Lung (tissue), 12 donors: ENCODE results near the gene RAB30. TPM values are rescaled to one million over a fixed set of nuclear protein-coding genes. Genes with fewer than 3 reads are reported as not detected.

Experiments used
- ATAC-seq: fragments of 200-7000 bp; cut with Tn5 transposase; one replicate; pipeline ENCODE4 v1.9.1; 2020; ENCODE audit warnings: moderate number of reproducible peaks; ENCODE audit not compliant: insufficient read depth, low FRiP score
- DNase-seq, 3 donors: peaks; one replicate each; pipeline ENCODE4 v3.0.0-alpha.2; 2013 to 2017
- H3K27ac ChIP-seq, 2 donors: one replicate each; pipeline ENCODE4 v1.5.1; 2013; ENCODE audit warnings: mild to moderate bottlenecking in 2 of 2, moderate library complexity in 2 of 2, control low read depth in 1 of 2, inconsistent platforms in 1 of 2, low read depth in 1 of 2, low read length in 1 of 2
- H3K27me3 ChIP-seq, 3 donors: one replicate each; pipeline ENCODE4 v1.5.1; 2013; ENCODE audit warnings: low read length in 2 of 3; ENCODE audit not compliant: control insufficient read depth in 3 of 3, insufficient read depth in 3 of 3
- H3K36me3 ChIP-seq, 4 donors: one replicate each; pipeline ENCODE4 v1.5.1; 2013; ENCODE audit warnings: low read length in 4 of 4, mild to moderate bottlenecking in 1 of 4, moderate library complexity in 1 of 4; ENCODE audit not compliant: control insufficient read depth in 4 of 4, insufficient read depth in 4 of 4
- H3K4me1 ChIP-seq, 5 donors: one replicate each; pipeline ENCODE4 v1.5.1; 2013; ENCODE audit warnings: low read length in 5 of 5, mild to moderate bottlenecking in 2 of 5, moderate library complexity in 1 of 5; ENCODE audit not compliant: control insufficient read depth in 5 of 5, insufficient read depth in 5 of 5
- H3K4me3 ChIP-seq: one replicate; pipeline ENCODE4 v1.5.1; 2013; ENCODE audit warnings: mild to moderate bottlenecking, control low read depth, moderate library complexity
- H3K9ac ChIP-seq, 2 donors: one replicate each; pipeline ENCODE4 v1.5.1; 2013; ENCODE audit warnings: low read length in 2 of 2, control low read depth in 1 of 2; ENCODE audit not compliant: insufficient read depth in 1 of 2
- H3K9me3 ChIP-seq, 4 donors: one replicate each; pipeline ENCODE4 v1.5.1; 2013; ENCODE audit warnings: low read length in 3 of 4, mild to moderate bottlenecking in 1 of 4, moderate library complexity in 1 of 4; ENCODE audit not compliant: control insufficient read depth in 4 of 4, insufficient read depth in 3 of 4
- WGBS, 2 donors: extraction: QIAGEN DNeasy Blood & Tissue Kit; methylation state at CpG; one replicate each; pipeline ENCODE4 v1.1.7; 2013; 5-methylcytosine and 5-hydroxymethylcytosine counted together
- polyA plus RNA-seq, 2 donors: library from polyadenylated mRNA; stranded (reverse); fragments of 200-250 nt; gene quantifications; one replicate each; pipeline ENCODE4 v1.2.1, GENCODE V29; 2013
- total RNA-seq, 2 donors: library from RNA; depleted of rRNA in 1 of 2; stranded (reverse); fragments of >200 nt in 1 of 2; gene quantifications; one replicate each; pipeline ENCODE4 v1.2.1, GENCODE V29; 2014 to 2021
- TF ChIP-seq, protein P1 (sequence below): IDR thresholded peaks from 2 replicates; pipeline ENCODE4 v1.5.1; 2012; ENCODE audit warnings: mild to moderate bottlenecking; ENCODE audit errors: control extremely low read depth, extremely low read depth
- donor health status: control.
- donor health status: control.
- donor health status: Bipolar disorder and iron deficiency.
- donor health status: healthy.
- donor health status: DM: yes; HTN: yes; CAD: no.

RAB30 gene
- total and polyA plus RNA-seq, 4 donors = 1.6 to 25.5 (median 7.5) TPM

DNA sequence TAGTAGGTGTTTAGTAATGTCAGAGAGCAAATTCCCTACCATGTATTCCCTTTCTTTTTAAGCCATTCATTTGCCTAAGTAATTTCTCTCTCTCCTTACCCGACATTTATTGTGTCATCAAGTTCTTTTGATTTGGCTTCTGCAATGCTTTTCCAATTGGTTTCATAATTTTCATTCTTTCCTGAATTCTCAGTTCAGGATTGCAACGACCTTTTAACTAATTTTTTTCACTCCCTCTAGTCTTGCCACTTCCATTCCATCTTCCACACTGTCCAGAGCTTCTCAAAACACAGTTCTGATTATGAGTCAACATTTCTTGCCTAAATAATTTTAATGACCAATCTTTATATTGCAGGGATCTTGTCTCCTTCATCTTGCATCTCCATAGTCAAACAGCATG, 41.2 kb upstream of the RAB30 start:
- DNase-seq (no peak), ATAC-seq (no peak)
- H3K4me1 ChIP-seq = peaks cover 0 to 5% (median 4%) of the 10 kb centered on the region in 5 donors
- no peaks in the 10 kb centered on the region for H3K27me3 ChIP-seq
- TF ChIP-seq, protein P1, sequence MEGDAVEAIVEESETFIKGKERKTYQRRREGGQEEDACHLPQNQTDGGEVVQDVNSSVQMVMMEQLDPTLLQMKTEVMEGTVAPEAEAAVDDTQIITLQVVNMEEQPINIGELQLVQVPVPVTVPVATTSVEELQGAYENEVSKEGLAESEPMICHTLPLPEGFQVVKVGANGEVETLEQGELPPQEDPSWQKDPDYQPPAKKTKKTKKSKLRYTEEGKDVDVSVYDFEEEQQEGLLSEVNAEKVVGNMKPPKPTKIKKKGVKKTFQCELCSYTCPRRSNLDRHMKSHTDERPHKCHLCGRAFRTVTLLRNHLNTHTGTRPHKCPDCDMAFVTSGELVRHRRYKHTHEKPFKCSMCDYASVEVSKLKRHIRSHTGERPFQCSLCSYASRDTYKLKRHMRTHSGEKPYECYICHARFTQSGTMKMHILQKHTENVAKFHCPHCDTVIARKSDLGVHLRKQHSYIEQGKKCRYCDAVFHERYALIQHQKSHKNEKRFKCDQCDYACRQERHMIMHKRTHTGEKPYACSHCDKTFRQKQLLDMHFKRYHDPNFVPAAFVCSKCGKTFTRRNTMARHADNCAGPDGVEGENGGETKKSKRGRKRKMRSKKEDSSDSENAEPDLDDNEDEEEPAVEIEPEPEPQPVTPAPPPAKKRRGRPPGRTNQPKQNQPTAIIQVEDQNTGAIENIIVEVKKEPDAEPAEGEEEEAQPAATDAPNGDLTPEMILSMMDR = no peak
- no peak overlapping the region for H3K4me3 ChIP-seq
- H3K9ac ChIP-seq = no peak overlapping the region
- 52 to 60% methylated on average over 2 of the region's 2 CpGs for WGBS, 2 donors
- no peak overlapping the region for H3K27ac ChIP-seq
- no peaks in the 10 kb centered on the region for H3K9me3 ChIP-seq
- no peaks in the 10 kb centered on the region for H3K36me3 ChIP-seq

DNA sequence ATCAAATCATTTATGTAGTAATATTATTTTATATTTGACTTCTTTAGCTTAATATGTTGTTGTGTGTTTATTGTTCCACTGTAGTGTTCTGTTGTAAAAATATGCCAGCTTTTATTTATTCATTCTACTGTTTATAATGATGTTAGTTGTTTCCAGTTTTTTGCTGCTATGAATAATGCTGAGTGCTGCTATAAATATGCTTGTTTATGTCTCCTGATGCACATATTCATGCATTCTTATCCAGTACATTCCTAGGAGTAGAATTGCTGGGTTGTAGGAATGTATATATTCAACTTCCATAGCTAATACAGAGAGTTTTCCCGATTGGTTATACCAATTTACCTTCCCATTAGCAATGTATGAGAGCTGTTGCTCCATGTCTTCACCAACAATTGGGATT, 33.5 kb upstream of the RAB30 start:
- Histone ChIP-seq H3K36me3 (no peaks in the 10 kb centered on the region), H3K27ac (no peak overlapping the region), H3K27me3 (no peaks in the 10 kb centered on the region), H3K4me3 (no peak overlapping the region), H3K4me1 (no peaks in the 10 kb centered on the region), H3K9me3 (no peaks in the 10 kb centered on the region), H3K9ac (no peak overlapping the region)
- ATAC-seq (no peak), DNase-seq (no peak)
- TF ChIP-seq, protein P1 = no peak
- WGBS, 2 donors = 84 to 86% methylated on average over 1 of the region's 1 CpG

DNA sequence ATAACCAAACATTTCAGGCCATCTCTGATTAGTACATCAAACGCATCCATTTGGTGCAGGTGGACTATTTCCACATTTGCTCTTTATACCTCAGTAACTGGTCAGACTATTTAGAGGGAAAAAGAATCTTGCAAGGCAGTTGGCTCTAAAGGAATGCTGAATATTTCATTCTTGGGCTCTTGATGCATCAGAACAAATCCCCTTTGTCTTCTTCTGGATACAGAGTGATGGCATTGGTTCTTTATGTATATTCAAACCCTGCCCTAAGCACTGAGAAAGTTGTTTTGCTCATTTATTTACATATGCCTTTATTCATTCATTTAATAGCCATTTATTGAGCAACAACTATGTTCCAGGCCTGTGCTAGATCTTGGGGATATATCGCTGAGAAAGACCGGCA, 31.1 kb upstream of the RAB30 start:
- Histone ChIP-seq H3K27me3 (no peaks in the 10 kb centered on the region), H3K9me3 (no peaks in the 10 kb centered on the region), H3K4me1 (no peaks in the 10 kb centered on the region), H3K4me3 (no peak overlapping the region), H3K9ac (no peak overlapping the region), H3K27ac (no peak overlapping the region), H3K36me3 (no peaks in the 10 kb centered on the region)
- WGBS, 2 donors = 93 to 98% methylated on average over 3 of the region's 3 CpGs
- DNase-seq (no peak), ATAC-seq (no peak)
- TF ChIP-seq, protein P1 = no peak

DNA sequence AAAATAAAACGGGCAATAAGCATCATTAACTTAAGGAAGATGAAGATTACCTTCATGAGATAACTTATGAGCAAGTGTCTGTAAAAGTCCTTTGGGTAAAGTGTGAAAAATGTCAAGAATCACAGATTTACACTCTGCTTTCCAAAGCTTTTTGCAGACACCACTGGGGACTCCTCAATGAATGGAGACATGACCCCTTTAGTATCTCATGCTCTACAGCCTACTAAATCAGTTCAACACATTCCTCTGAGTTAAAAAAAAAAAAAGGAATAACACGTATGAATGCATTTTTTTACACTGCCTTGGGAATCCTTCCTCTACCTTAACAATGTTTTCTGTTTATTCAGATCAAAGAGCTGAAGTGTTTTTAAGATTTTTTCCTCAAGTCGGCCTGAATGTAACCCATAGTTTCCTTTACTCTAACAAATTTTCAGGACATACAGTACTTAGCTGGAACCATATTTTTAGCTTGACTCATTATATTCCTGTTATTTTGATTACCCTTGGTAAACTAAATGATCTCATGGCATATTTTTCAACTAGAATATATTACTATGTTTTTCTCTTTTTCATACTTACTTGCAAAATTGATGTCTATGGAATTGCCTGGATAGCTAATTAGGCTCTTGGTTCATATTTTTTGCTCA, 25.9 kb upstream of the RAB30 start:
- no peak overlapping the region for H3K4me3 ChIP-seq
- no peak overlapping the region for H3K9ac ChIP-seq
- no peaks in the 10 kb centered on the region for H3K36me3 ChIP-seq
- DNase-seq (no peak), ATAC-seq (no peak)
- H3K9me3 ChIP-seq = no peaks in the 10 kb centered on the region
- H3K27ac ChIP-seq = no peak overlapping the region
- H3K27me3 ChIP-seq = no peaks in the 10 kb centered on the region
- peaks cover 0 to 2% (median 0%) of the 10 kb centered on the region in 5 donors for H3K4me1 ChIP-seq
- WGBS, 2 donors = 46 to 73% methylated on average over 3 of the region's 3 CpGs
- TF ChIP-seq, protein P1 = no peak
